PFSK-1 (cell line): ENCODE data around the gene NTM.

ENCODE experiments used
- FOXP2 ChIP-seq: optimal IDR thresholded peaks from 2 replicates; pipeline ENCODE3; 2011; ENCODE audit warnings: borderline replicate concordance, control low read depth, inconsistent platforms; ENCODE audit not compliant: insufficient read depth; ENCODE audit errors: extremely low read length, extremely low read depth
- POLR2AphosphoS5 ChIP-seq: IDR thresholded peaks from 2 replicates; pipeline ENCODE4 v1.6.1; 2012; ENCODE audit warnings: low read depth, mild to moderate bottlenecking, control low read depth, low read length, moderate library complexity
- REST ChIP-seq, 2 experiments: IDR thresholded peaks; 2 replicates each; pipeline versions ENCODE4 v1.6.1 to v1.8.0; 2011 to 2012; ENCODE audit warnings: low read depth in 2 of 2, low read length in 2 of 2, control low read depth in 1 of 2, inconsistent platforms in 1 of 2, mild to moderate bottlenecking in 1 of 2, moderate library complexity in 1 of 2; ENCODE audit not compliant: insufficient read depth in 1 of 2
- SIN3A ChIP-seq: IDR thresholded peaks from 2 replicates; pipeline ENCODE4 v1.6.1; 2012; ENCODE audit warnings: mild to moderate bottlenecking, low read length, moderate library complexity, borderline replicate concordance; ENCODE audit not compliant: insufficient read depth
- TAF1 ChIP-seq: IDR thresholded peaks from 2 replicates; pipeline ENCODE4 v1.6.1; 2012; ENCODE audit warnings: low read length, control low read depth, borderline replicate concordance; ENCODE audit not compliant: insufficient read depth

The NTM gene

GRCh38 chr11:131649856-131650255 is 279.4 kb downstream of the NTM start:
- TF ChIP-seq REST (IDR thresholded peaks at IDR 0.05; ENCODE audit: insufficient read depth in 1 of 2, low read depth in 2 of 2, low read length in 2 of 2) (no peak), SIN3A (no peak), POLR2AphosphoS5 (no peak), FOXP2 (no peak), TAF1 (no peak)

GRCh38 chr11:131652231-131652630 is 281.8 kb downstream of the NTM start:
- TF ChIP-seq FOXP2, result no peak
- TF ChIP-seq TAF1, result no peak
- no peak for TF ChIP-seq SIN3A
- TF ChIP-seq REST (IDR thresholded peaks at IDR 0.05; ENCODE audit: insufficient read depth in 1 of 2, low read depth in 2 of 2, low read length in 2 of 2), result no peak
- no peak for TF ChIP-seq POLR2AphosphoS5

- TF ChIP-seq TAF1 (no peak), REST (IDR thresholded peaks at IDR 0.05; ENCODE audit: insufficient read depth in 1 of 2, low read depth in 2 of 2, low read length in 2 of 2) (no peak), FOXP2 (no peak), SIN3A (no peak), POLR2AphosphoS5 (no peak)
These were observed 282.8 kb downstream of the NTM start for GRCh38 chr11:131653260-131653659.

- no peak for TF ChIP-seq SIN3A
- no peak for TF ChIP-seq POLR2AphosphoS5
- TF ChIP-seq REST (IDR thresholded peaks at IDR 0.05; ENCODE audit: insufficient read depth in 1 of 2, low read depth in 2 of 2, low read length in 2 of 2), result no peak
- no peak for TF ChIP-seq TAF1
- TF ChIP-seq FOXP2, result no peak
These were observed 284.4 kb downstream of the NTM start for GRCh38 chr11:131654849-131655248.

GRCh38 chr11:131656179-131656838 is 285.9 kb downstream of the NTM start:
- no peak for TF ChIP-seq FOXP2
- no peak for TF ChIP-seq SIN3A
- TF ChIP-seq REST (IDR thresholded peaks at IDR 0.05; ENCODE audit: insufficient read depth in 1 of 2, low read depth in 2 of 2, low read length in 2 of 2), result no peak
- no peak for TF ChIP-seq POLR2AphosphoS5
- no peak for TF ChIP-seq TAF1
